GM21786 (cell line): ENCODE measurements around the gene FAM78B.
A peak's percentile ranks its signal among the peaks of the same experiment; 100 is the strongest.

Experiments
- ATAC-seq: cut with Tn5 transposase; IDR thresholded peaks from one replicate; pipeline ENCODE4 v1.9.1; 2021; ENCODE audit not compliant: unreplicated experiment

The FAM78B gene

GRCh38 chr1:166166698-166167571, at the start of gene FAM78B:
TSS of gene FAM78B (minus strand) at chr1:166167001. CDS start at chr1:166166248, 753 bp downstream.
- peak; percentile 28 for ATAC-seq

GRCh38 chr1:166202546-166202945, 35.7 kb upstream of the FAM78B start:
- ATAC-seq: no peak

GRCh38 chr1:166200743-166201142, 33.9 kb upstream of the FAM78B start:
- no peak for ATAC-seq

- ATAC-seq: no peak
These were observed 30.8 kb upstream of the FAM78B start for GRCh38 chr1:166197597-166197996.

- ATAC-seq: no peak
These were observed 30.3 kb upstream of the FAM78B start for GRCh38 chr1:166197141-166197540.

GRCh38 chr1:166193057-166193698, 26.4 kb upstream of the FAM78B start:
- no peak for ATAC-seq

GRCh38 chr1:166190400-166190799, 23.6 kb upstream of the FAM78B start:
- ATAC-seq: no peak

- ATAC-seq: no peak
These were observed 22.3 kb upstream of the FAM78B start for GRCh38 chr1:166189126-166189525.

- no peak for ATAC-seq
These were observed 18.7 kb upstream of the FAM78B start for GRCh38 chr1:166185526-166185925.

GRCh38 chr1:166184897-166185296, 18.1 kb upstream of the FAM78B start:
- no peak for ATAC-seq

- ATAC-seq: no peak
These were observed 17.2 kb upstream of the FAM78B start for GRCh38 chr1:166184012-166184411.

GRCh38 chr1:166182281-166182680, 15.5 kb upstream of the FAM78B start:
- peak; percentile 34 for ATAC-seq

GRCh38 chr1:166176416-166176815, 9.6 kb upstream of the FAM78B start:
- no peak for ATAC-seq

- ATAC-seq: no peak
These were observed 8.2 kb upstream of the FAM78B start for GRCh38 chr1:166175032-166175431.

GRCh38 chr1:166174108-166174507, 7.3 kb upstream of the FAM78B start:
- ATAC-seq: no peak

GRCh38 chr1:166172106-166172505, 5.3 kb upstream of the FAM78B start:
- ATAC-seq: no peak

GRCh38 chr1:166170726-166171125, 3.9 kb upstream of the FAM78B start:
- ATAC-seq: no peak

- peak; percentile 63 for ATAC-seq
These were observed 3.3 kb upstream of the FAM78B start for GRCh38 chr1:166170075-166170474.

GRCh38 chr1:166169182-166169581, 2.4 kb upstream of the FAM78B start:
- no peak for ATAC-seq

GRCh38 chr1:166167572-166167925, 748 bp upstream of the FAM78B start:
- no peak for ATAC-seq

- no peak for ATAC-seq
These were observed 488 bp downstream of the FAM78B start for GRCh38 chr1:166166329-166166697.

- no peak for ATAC-seq
These were observed 1.0 kb downstream of the FAM78B start for GRCh38 chr1:166165661-166166328.
